ENCODE data around the gene SUSD4.
"Not testable (repeated sequence)": the region's sequence is repeated elsewhere in the genome, so short reads cannot be mapped to it uniquely, and the experiment has no call there.

The SUSD4 gene

GRCh38 chr1:223403184-223403815 is 39.3 kb upstream of the SUSD4 start:
- DNase-seq (ENCODE audit: low spot score): no peak
- ChIA-PET POLR2A (ENCODE audit: low non-redundant PET) (no interaction called here), CTCF (no interaction called here)
- TF ChIP-seq CTCF (conservative IDR thresholded peaks at IDR 0.05; ENCODE audit: low read depth): no peak
- no peak overlapping the region for H3K27ac ChIP-seq

GRCh38 chr1:223402790-223403142 is 38.8 kb upstream of the SUSD4 start:
- ChIA-PET POLR2A (ENCODE audit: low non-redundant PET) (no interaction called here), CTCF (no interaction called here)
- TF ChIP-seq CTCF (conservative IDR thresholded peaks at IDR 0.05; ENCODE audit: low read depth): no peak
- no peak overlapping the region for H3K27ac ChIP-seq
- no peak for DNase-seq (ENCODE audit: low spot score)

- peak; percentile 93 for DNase-seq (ENCODE audit: low spot score)
- H3K27ac ChIP-seq: no peak overlapping the region
- CTCF ChIA-PET: no interaction called here
- no peak for TF ChIP-seq CTCF (conservative IDR thresholded peaks at IDR 0.05; ENCODE audit: low read depth)
- POLR2A ChIA-PET (ENCODE audit: low non-redundant PET): no interaction called here
Measured at GRCh38 chr1:223401873-223402789, 38.2 kb upstream of the SUSD4 start.

- H3K27ac ChIP-seq; DNase-seq (ENCODE audit: low spot score); POLR2A ChIA-PET (ENCODE audit: low non-redundant PET); CTCF ChIA-PET: not testable (repeated sequence)
Measured at GRCh38 chr1:223399393-223399792, 35.4 kb upstream of the SUSD4 start.

GRCh38 chr1:223394706-223395105 is 30.7 kb upstream of the SUSD4 start:
- no peak for DNase-seq (ENCODE audit: low spot score)
- ChIA-PET POLR2A (ENCODE audit: low non-redundant PET) (no interaction called here), CTCF (interaction anchor here (0.6 kb wide), 1 partner anchor 283 kb away, joined by 3 read pairs; no protein-coding TSS in a partner anchor)
- no peak overlapping the region for H3K27ac ChIP-seq
- no peak for TF ChIP-seq CTCF (conservative IDR thresholded peaks at IDR 0.05; ENCODE audit: low read depth)

- H3K27ac ChIP-seq: no peak overlapping the region
- CTCF ChIA-PET: interaction anchor here (0.6 kb wide), 2 partner anchors 74 to 283 kb away, joined by 3 to 4 read pairs; no protein-coding TSS in a partner anchor
- POLR2A ChIA-PET (ENCODE audit: low non-redundant PET): interaction anchor here (0.5 kb wide), 1 partner anchor 38 kb away, joined by 4 read pairs; no protein-coding TSS in a partner anchor
- TF ChIP-seq CTCF (conservative IDR thresholded peaks at IDR 0.05; ENCODE audit: low read depth): no peak
- DNase-seq (ENCODE audit: low spot score): no peak
Measured at GRCh38 chr1:223394242-223394641, 30.3 kb upstream of the SUSD4 start.

Data from RWPE1 (cell line).